K562 (cell line): ENCODE measurements around the gene BTBD18. TPM values are rescaled to one million over a fixed set of nuclear protein-coding genes. Genes with fewer than 3 reads are reported as not detected.
A peak's percentile ranks its signal among the peaks of the same experiment; 100 is the strongest.

Experiments
- ATAC-seq: fragments of 200-7000 bp; cut with Tn5 transposase; 3 replicates; pipeline ENCODE4 v1.9.1; 2020; ENCODE audit warnings: moderate library complexity
- BruUV-seq: library from RNA; stranded (reverse); fragments of 400-500 nt; replicated peaks from 2 replicates; lab custom pipeline; 2021; lab: Mats Ljungman, UMichigan
- CTCF ChIA-PET: fragments of 300-600 bp; formaldehyde crosslinking; extraction: SDS; loops from one replicate; lab custom pipeline; 2021; ENCODE audit warnings: low intra/inter-chr PET ratio; lab: Yijun Ruan, JAX
- POLR2A ChIA-PET: fragments of 300-600, 350-650 bp; sonication (Branson Sonifier 250); formaldehyde crosslinking; extraction: SDS; loops from one replicate; lab custom pipeline; 2021; ENCODE audit warnings: antibody characterized with exemption, inconsistent platforms; lab: Yijun Ruan, JAX
- DNase-seq, 4 experiments: peaks; one replicate each; pipeline versions ENCODE4 v3.0.0 to v3.0.0-alpha.2; 2011 to 2018; ENCODE audit warnings: low spot score in 3 of 4, mixed read lengths in 3 of 4; ENCODE audit errors: extremely low read depth in 1 of 4
- FAIRE-seq: peaks from 2 replicates; lab custom pipeline; 2011; peaks lifted over from hg19 to GRCh38; lab: Jason Lieb, UNC
- H2AFZ ChIP-seq: 2 replicates; pipeline ENCODE4 v1.6.0; 2011; ENCODE audit warnings: low read depth, low read length, control low read depth, inconsistent platforms
- H3K27ac ChIP-seq: fragments of 200-600 bp; 3 replicates; pipeline ENCODE4 v1.8.0; 2011; ENCODE audit warnings: low read depth, mild to moderate bottlenecking, control low read depth, inconsistent platforms, low read length, moderate library complexity, mixed read lengths; ENCODE audit errors: extremely low read depth
- H3K27me3 ChIP-seq, 2 experiments: fragments of 300-600 bp in 1 of 2; 2 replicates in 1 of 2; 3 replicates in 1 of 2; pipeline versions ENCODE4 v1.6.0 to v1.8.0; 2011; ENCODE audit warnings: inconsistent platforms in 2 of 2, low read length in 2 of 2, mild to moderate bottlenecking in 1 of 2, mixed read lengths in 1 of 2, moderate library complexity in 1 of 2; ENCODE audit not compliant: control insufficient read depth in 2 of 2, insufficient read depth in 2 of 2
- H3K36me3 ChIP-seq: fragments of 300-600 bp; 3 replicates; pipeline ENCODE4 v1.8.0; 2011; ENCODE audit warnings: mild to moderate bottlenecking, low read length, inconsistent platforms; ENCODE audit not compliant: control insufficient read depth, insufficient read depth
- H3K4me1 ChIP-seq, 2 experiments: fragments of 200-600 bp in 1 of 2; replicated peaks in 1 of 2; 2 replicates in 1 of 2; 3 replicates in 1 of 2; pipeline versions ENCODE4 v1.5.1 to v1.8.0; 2011; ENCODE audit warnings: inconsistent platforms in 2 of 2, low read length in 2 of 2, mild to moderate bottlenecking in 1 of 2, mixed read lengths in 1 of 2, moderate library complexity in 1 of 2; ENCODE audit not compliant: control insufficient read depth in 2 of 2, insufficient read depth in 2 of 2
- H3K4me2 ChIP-seq: 2 replicates; pipeline ENCODE4 v1.6.1; 2011; ENCODE audit warnings: low read length, control low read depth, inconsistent platforms, mixed read lengths; ENCODE audit not compliant: insufficient read depth
- H3K4me3 ChIP-seq: fragments of 200-600 bp; sonication (generic), shearing (Covaris generic); 2 replicates; pipeline ENCODE4 v1.5.1; 2016; ENCODE audit warnings: control low read depth, inconsistent platforms
- H3K79me2 ChIP-seq: fragments of 200-600 bp; 3 replicates; pipeline ENCODE4 v1.8.0; 2011; ENCODE audit warnings: low read length, inconsistent platforms; ENCODE audit not compliant: control insufficient read depth, insufficient read depth
- H3K9ac ChIP-seq, 2 experiments: 2 replicates each; pipeline versions ENCODE4 v1.6.0 to v1.6.1; 2011; ENCODE audit warnings: low read depth in 2 of 2, low read length in 2 of 2, control low read depth in 1 of 2, inconsistent platforms in 1 of 2, mild to moderate bottlenecking in 1 of 2, mixed read lengths in 1 of 2; ENCODE audit not compliant: insufficient read depth in 1 of 2
- H3K9me1 ChIP-seq: one replicate; pipeline ENCODE4 v1.6.0; 2011; ENCODE audit warnings: inconsistent platforms, mild to moderate bottlenecking, low read length, moderate library complexity; ENCODE audit not compliant: control insufficient read depth, insufficient read depth
- H3K9me3 ChIP-seq: replicated peaks from 2 replicates; pipeline ENCODE4 v1.5.1; 2011; ENCODE audit warnings: low read depth, low read length, inconsistent platforms; ENCODE audit not compliant: control insufficient read depth, insufficient read depth
- H4K20me1 ChIP-seq: replicated peaks from 2 replicates; pipeline ENCODE4 v1.6.1; 2011; ENCODE audit warnings: low read length, inconsistent platforms, mixed read lengths; ENCODE audit not compliant: control insufficient read depth, insufficient read depth
- ARID1B ChIP-seq: fragments of 450-650 bp; IDR thresholded peaks from 2 replicates; pipeline ENCODE4 v1.6.1; 2016; ENCODE audit warnings: antibody characterized with exemption, mild to moderate bottlenecking, inconsistent platforms
- CBX2 ChIP-seq: fragments of 200-600 bp; sonication (generic); IDR thresholded peaks from one replicate; pipeline ENCODE4 v1.6.1; 2012; ENCODE audit warnings: mild to moderate bottlenecking, low read length, inconsistent platforms; ENCODE audit not compliant: insufficient read depth, poor library complexity, severe bottlenecking
- CTBP1 ChIP-seq: fragments of 450-650 bp; IDR thresholded peaks from 2 replicates; pipeline ENCODE4 v1.6.1; 2016; ENCODE audit warnings: borderline replicate concordance
- DPF2 ChIP-seq: fragments of 450-650 bp; IDR thresholded peaks from 2 replicates; pipeline ENCODE4 v1.6.1; 2016
- E2F5 ChIP-seq: sonication (generic); formaldehyde crosslinking; IDR thresholded peaks from 2 replicates; pipeline ENCODE4 v1.8.0; 2022; ENCODE audit warnings: mild to moderate bottlenecking, missing genetic modification reagents
- ERF ChIP-seq: fragments of 450-650 bp; formaldehyde crosslinking; IDR thresholded peaks from 2 replicates; pipeline ENCODE4 v1.4.0; 2020; ENCODE audit warnings: mild to moderate bottlenecking, mixed read lengths
- FOXO4 ChIP-seq: fragments of 450-650 bp; formaldehyde crosslinking; IDR thresholded peaks from 2 replicates; pipeline ENCODE4 v1.4.0; 2020; ENCODE audit warnings: mild to moderate bottlenecking, moderate library complexity
- MYBL2 ChIP-seq, 2 experiments: fragments of 450-650 bp in 1 of 2; sonication (generic) in 1 of 2; formaldehyde crosslinking in 1 of 2; IDR thresholded peaks; 2 replicates each; pipeline versions ENCODE4 v1.6.1 to v1.8.1; 2017 to 2022; ENCODE audit warnings: borderline replicate concordance in 1 of 2, inconsistent platforms in 1 of 2, low read depth in 1 of 2, mild to moderate bottlenecking in 1 of 2, missing genetic modification reagents in 1 of 2, moderate library complexity in 1 of 2
- RB1 ChIP-seq: fragments of 450-650 bp; IDR thresholded peaks from 2 replicates; pipeline ENCODE4 v1.6.1; 2017; ENCODE audit warnings: low read depth, mild to moderate bottlenecking
- SRF ChIP-seq, 2 experiments: fragments of 250-450, 450-650 bp in 1 of 2; sonication (Bioruptor Pico) in 1 of 2; sonication (generic) in 1 of 2; formaldehyde crosslinking; IDR thresholded peaks; 2 replicates each; pipeline versions ENCODE4 v1.5.0 to v1.5.1; 2020 to 2022; ENCODE audit warnings: mild to moderate bottlenecking in 1 of 2, missing genetic modification reagents in 1 of 2
- VEZF1 ChIP-seq: fragments of 200-800 bp; sonication (Bioruptor generic); IDR thresholded peaks from 2 replicates; pipeline ENCODE4 v1.6.1; 2017; ENCODE audit warnings: missing genetic modification characterization, missing compliant biosample characterization
- ZEB2 ChIP-seq: fragments of 450-650 bp; IDR thresholded peaks from 2 replicates; pipeline ENCODE4 v1.6.1; 2016
- WGBS: fragments of 100-300 bp; shearing (Covaris generic); methylation state at CpG from one replicate; pipeline ENCODE4 v1.1.6; 2016; ENCODE audit warnings: low coverage, mixed read lengths; ENCODE audit not compliant: insufficient coverage; ENCODE audit errors: missing lambda C conversion rate; 5-methylcytosine and 5-hydroxymethylcytosine counted together
- in situ Hi-C: fragments of 300-500 bp; cut with MboI; formaldehyde crosslinking; loops from 4 replicates; pipeline ENCODE4 v1.15.0; 2018; ENCODE audit warnings: inconsistent platforms, mixed read lengths
- intact Hi-C: fragments of 100-400 bp; cut with micrococcal nuclease; formaldehyde crosslinking; loops from 2 replicates; pipeline ENCODE4 v1.14.2; 2022
- polyA plus RNA-seq, 8 experiments: library from polyadenylated mRNA; depleted of rRNA in 4 of 8; stranded (reverse) in 5 of 8; unstranded in 3 of 8; fragments of >200 nt; fragmentation: Nextera tagmentation in 2 of 8; fragmentation: Illumina TruSeq in 1 of 8; extraction: Ambion mirVana in 2 of 8; extraction: Trizol in 1 of 8; gene quantifications; 2 replicates each; pipeline versions ENCODE4 v1.2.1 to v1.2.3, GENCODE V29; 2011 to 2014; ENCODE audit warnings: inconsistent platforms in 1 of 8, missing spikeins in 1 of 8
- total RNA-seq, 7 experiments: library from RNA; depleted of rRNA in 6 of 7; stranded (reverse); fragments of >200 nt in 6 of 7; fragmentation: Illumina TruSeq in 2 of 7; extraction: Trizol in 2 of 7; gene quantifications; 2 replicates each; pipeline versions ENCODE4 v1.2.1 to v1.2.3, GENCODE V29; 2011 to 2021; ENCODE audit warnings: low replicate concordance in 1 of 7

BTBD18 gene
- total and polyA plus RNA-seq, 9 of the 15 experiments (the other 6 are each of a cell fraction or from before 2014, with no cell fraction given) = 0.06 TPM; not detected in 8

- no TSS peak for BruUV-seq
- ATAC-seq (peak; percentile 56), FAIRE-seq (peak; percentile 26), DNase-seq (peak in 3 of 4 experiments; percentile 38 to 60 (median 42))
- WGBS = 10% methylated on average over 1 of the region's 3 CpGs
- H3K27me3 ChIP-seq = no peaks in the 10 kb centered on the region
- H3K36me3 ChIP-seq = peaks cover 5% of the 10 kb centered on the region; the same call in 2 of the 3 replicates
- ChIA-PET POLR2A (interaction anchor here (1.0 to 9.4 kb wide), 3 partner anchors 8 to 18 kb away, joined by 3 to 88 read pairs (median 3); partner anchors contain the start of gene CTNND1), CTCF (no interaction called here)
- H2AFZ ChIP-seq = no peak overlapping the region
- no peaks in the 10 kb centered on the region for H3K9me1 ChIP-seq
- peaks cover 26 to 56% of the 10 kb centered on the region in 2 experiments for H3K4me1 ChIP-seq
- no peak overlapping the region for H3K4me2 ChIP-seq
- H3K9ac ChIP-seq = no peak overlapping the region; a peak in 2 of 4 replicates
- no peak overlapping the region for H3K4me3 ChIP-seq
- peaks cover 85% of the 10 kb centered on the region for H3K79me2 ChIP-seq
- intact Hi-C loops = no loop called here
- H4K20me1 ChIP-seq = peaks cover 53% of the 10 kb centered on the region
- no peaks in the 10 kb centered on the region for H3K9me3 ChIP-seq
- no peak overlapping the region for H3K27ac ChIP-seq
- in situ Hi-C loops = no loop called here
- TF ChIP-seq FOXO4 (no peak), MYBL2 (IDR thresholded peaks at IDR 0.05; ENCODE audit: low read depth) (no peak), MYBL2 (CRISPR knock-in tag; IDR thresholded peaks at IDR 0.05; ENCODE audit: borderline replicate concordance) (no peak), SRF (CRISPR knock-in tag; IDR thresholded peaks at IDR 0.05) (peak in 1 of 2 experiments; percentile 92; a peak in 2 of 4 replicates), CBX2 (no peak), ZEB2 (peak; percentile 54; the same call in 1 of the 2 replicates), VEZF1 (CRISPR knock-in tag) (peak; percentile 32; the same call in 1 of the 2 replicates), RB1 (no peak), ARID1B (0 out of 2 replicates have a peak, but pooled peaks have one; percentile 8), CTBP1 (peak; percentile 33; the same call in 1 of the 2 replicates), DPF2 (peak; percentile 55; the same call in 1 of the 2 replicates), ERF (CRISPR knock-in tag) (no peak), E2F5 (CRISPR knock-in tag) (no peak)
Measured at GRCh38 chr11:57781529-57781943, 29.9 kb upstream of the BTBD18 start.
